NCI-H2196 (cell line): ENCODE measurements around the gene S100A13.
A peak's percentile ranks its signal among the peaks of the same experiment; 100 is the strongest.

Experiments used
- DNase-seq: peaks from one replicate; lab custom pipeline; 2025; ENCODE audit not compliant: unreplicated experiment; lab: John Stamatoyannopoulos, UW

The S100A13 gene

DNA sequence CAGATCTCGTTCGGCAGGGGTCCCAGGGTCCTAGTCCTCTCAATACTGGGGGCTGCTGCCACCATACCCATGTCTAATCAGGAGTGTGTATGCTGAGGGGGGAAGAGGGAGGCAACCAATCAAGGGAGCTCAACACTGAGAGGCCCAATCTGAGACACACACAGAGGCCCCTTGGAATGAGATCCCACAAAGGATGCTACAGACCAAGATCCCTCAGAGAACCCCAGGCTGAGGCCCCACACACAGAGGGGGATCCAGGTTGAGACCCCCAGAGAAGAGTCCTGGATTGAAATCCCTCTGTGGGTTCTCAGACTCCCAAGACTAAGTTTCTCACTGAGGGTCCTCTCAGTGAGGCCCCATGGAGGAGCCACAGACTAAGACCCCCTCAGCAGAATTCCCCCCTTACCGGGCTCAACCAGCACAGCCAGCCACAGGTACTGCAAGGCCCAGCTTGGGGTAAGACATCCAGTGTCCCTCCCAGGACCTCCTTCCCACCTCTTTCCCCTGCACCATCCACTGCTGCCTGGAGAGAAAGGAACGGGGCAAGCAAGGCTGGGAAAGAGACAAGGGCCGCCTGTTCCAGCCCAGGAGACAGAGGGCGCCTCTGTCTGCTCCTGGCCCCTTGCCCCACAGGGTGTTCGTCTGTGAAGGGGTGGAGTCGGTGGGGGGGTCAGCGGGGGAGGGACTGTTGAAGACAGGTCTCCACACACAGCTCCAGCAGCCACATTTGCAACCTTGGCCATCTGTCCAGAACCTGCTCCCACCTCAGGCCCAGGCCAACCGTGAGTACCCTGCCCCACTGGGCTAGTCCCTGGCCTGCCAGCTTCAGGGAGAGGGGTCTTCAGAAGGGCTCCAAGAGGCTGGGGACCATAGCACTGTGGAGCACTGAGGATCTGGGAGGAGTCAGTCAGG is 666 bp upstream of the S100A13 start, which contains the start of gene S100A1:
S100A1 (plus strand) TSS at position 720 of the 912 bp plus-strand sequence. CDS start 2,088 bp downstream, outside the sequence.
- DNase-seq: peak; percentile 6

DNA sequence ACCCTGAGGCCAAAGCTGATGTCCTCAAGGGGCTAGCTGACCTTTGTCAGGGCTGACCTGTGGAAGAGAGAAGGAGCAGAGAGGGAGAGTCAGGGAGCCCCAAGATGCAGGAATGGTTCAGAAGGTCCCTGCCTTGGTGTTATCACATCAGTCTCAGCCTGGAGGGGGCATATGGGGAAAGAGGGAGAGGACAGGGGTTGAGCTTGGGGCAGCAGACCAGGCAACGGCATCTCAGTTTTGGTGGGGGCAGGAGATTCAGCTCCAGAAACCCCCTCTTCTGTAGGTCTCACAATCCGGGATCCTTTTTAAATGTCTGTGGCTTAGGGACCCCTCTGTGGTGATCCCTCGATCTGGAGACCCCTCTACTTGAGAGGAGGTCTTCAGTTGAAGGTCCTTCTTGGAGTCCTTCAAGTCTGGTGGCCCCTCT is 815 bp downstream of the S100A13 start:
- no peak for DNase-seq

DNA sequence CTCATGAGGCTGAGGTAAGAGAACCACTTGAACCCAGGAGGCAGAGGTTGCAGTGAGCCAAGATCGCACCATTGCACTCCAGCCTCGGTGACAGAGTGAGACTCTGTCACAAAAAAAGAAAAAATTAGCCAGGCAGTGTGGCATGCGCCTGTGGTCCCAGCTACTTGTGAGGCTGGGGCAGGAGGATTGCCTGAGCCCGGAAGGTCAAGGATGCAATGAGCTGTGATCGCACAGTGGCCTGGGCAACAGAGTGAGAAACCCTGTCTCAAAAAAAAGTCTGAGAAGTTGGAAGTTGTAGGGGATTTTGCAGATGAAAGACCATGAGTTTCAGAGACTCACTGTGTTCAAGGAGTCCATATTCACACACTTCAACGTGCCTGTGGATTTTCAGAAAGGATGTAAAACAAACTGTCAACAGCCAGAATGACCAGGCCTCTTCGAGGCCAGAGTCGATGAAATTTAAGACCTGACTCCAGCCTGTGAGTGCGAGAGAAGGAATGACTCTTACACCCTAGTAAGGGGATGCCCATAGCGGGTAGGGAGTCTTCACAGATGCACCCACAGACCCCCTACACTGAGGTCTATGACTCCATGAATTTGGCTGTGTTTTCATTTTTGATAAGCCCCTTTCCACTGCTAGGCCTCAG is 2.2 kb downstream of the S100A13 start:
- no peak for DNase-seq

DNA sequence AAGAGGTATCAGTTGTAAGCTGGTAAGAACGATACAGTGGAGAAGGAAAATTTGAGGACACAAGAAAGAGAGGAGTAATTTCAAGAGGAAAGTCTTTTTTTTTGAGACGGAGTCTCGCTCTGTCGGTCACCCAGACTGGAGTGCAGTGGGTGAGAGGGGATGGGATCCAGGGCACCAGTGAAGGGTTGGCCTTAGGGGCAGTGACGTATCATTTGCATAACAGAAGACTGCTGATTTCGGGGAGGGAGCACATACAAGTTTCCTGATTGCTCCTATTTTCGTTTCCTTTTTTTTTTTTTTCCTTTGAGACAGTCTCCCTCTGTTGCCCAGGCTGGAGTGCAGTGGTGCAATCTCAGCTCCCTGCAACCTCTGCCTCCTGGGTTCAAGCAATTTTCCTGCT is 4.2 kb downstream of the S100A13 start:
- DNase-seq: no peak

DNA sequence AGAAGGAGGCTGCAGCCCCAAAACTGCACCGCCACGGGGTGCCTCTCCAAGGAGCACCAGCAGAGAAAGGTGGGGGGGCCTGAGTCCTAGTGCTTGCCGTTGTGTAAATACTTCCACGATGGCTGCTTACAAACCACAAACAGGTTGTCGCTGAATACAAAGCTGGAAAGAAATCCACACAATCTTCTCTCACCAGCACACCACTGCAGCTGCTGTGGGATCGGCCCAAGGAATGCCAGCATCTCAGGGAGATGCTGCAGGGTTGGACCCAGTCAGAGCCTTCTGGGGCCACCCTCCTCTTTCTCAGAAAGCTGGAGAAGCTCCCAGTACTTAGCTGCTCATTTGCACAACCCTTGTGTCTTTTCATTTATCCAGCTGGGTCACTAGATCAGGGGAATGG is 8.1 kb downstream of the S100A13 start:
- no peak for DNase-seq

DNA sequence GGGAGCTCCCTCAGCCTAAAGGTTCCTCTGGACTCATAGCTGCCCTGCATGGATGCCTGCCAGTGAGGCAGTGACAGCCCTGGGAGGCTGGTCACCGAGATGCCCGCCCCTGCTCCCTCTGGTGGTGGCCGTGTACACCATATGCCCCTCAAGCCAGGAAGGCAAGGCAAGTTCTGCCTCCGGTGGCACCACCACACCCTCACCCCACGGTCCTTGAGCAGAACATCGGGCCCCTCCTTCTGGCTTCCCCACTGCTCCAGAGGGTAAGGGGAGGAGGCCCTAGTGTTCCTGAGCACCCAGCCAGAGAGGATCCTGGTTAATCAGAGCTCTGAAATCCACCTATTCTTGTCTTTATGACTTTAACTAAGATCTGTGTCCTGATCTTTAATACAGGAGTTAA is 9.6 kb downstream of the S100A13 start:
- peak; percentile 55 for DNase-seq

DNA sequence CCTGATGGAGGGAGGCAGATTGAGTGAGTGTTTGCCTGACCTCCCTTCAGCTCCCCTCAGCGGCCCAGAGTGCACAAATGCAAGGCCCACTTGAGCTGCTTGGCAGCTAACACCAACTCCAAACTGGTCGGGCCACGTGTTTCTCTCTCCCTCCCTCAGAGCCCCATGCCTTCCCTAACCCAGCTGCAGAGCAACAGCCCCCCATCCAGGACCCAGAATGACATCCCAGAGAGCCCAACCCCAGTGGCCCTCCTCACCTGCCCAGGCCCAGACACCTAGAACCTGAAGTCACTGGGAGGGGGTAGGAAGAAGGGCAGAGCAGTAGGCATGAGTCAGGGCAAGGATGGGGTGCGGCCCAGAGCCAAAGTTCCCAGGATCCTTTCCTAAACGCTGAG is 10.4 kb downstream of the S100A13 start:
- no peak for DNase-seq

DNA sequence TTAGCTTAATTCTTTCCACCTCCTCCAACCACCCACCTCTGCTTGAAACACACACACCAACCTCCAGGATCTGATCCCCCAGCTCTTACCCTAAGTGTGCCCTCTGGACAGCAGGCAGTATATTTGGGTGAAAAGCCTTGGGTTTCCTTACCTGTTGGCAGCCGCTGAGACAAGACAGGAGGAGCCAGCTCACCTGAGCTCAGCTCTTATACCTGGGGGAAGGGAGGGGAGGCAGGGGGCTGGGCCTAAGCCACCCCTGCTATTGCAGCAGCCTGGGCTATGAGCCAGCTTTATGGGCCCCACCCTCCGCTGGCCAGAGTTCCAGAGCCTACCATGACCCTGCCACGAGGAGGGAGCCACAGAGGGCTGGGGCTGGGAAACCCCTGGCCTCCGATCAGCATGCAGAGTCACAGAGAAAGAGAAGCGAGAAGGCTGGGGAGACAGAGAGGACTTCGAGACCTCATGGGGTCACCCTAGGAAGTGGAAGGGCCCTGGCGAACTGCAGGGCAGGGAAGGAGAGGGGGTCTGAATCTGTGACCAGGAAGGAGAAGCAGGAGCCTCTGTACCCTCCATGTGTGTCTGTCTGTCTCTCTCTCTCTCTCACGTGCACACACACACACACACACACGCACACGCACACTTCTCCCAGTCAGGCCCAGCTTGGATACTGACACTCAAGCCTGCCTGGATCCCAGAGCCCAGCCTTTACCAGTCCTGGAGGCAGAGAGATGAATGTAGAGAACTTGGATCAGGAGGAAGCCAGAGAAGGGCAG is 11.0 kb downstream of the S100A13 start, which contains the start of gene S100A14:
S100A14 (minus strand) TSS at position 182 of the 773 bp plus-strand sequence. CDS start 467 bp downstream, outside the sequence.
- DNase-seq: peak; percentile 48

DNA sequence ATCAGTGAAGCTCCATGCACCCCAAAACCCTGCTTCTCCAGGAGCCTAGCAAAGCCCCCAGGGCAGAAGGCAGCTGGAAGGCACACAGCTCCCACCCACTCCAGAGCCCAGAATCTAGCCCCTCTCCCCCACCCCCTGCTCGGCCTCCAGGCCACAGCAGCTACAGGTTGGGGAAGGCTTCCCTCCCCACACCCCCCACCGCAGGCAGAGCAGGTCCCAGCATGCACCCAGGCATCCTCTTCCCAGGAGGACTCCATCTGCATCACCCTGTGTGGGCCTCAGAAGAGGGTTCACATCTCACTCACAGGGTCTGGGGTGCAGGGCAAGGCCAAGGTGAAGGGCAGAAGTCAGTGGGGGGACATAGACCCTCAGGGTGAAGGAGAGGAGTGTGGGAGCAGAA is 11.9 kb downstream of the S100A13 start:
- DNase-seq: no peak

DNA sequence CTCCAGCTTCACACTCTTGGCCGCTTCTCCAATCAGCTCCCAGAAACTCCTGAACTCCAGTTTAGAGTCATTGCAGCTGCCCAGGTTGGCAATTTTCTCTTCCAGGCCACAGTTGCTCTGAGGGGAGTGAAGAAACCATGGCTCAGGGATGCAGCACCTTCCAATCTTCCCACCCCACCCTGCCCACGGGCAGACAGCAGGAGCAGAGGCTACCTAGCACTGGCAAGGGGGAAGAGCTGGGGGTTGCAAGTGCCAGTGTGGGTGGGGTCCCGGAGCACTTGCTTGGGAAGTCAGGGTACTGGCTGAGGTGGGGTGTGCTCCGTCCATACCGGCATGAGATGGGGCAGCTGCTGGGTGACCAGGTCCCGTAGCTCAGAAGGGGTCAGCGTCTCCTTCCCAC is 12.4 kb downstream of the S100A13 start:
- DNase-seq: no peak

DNA sequence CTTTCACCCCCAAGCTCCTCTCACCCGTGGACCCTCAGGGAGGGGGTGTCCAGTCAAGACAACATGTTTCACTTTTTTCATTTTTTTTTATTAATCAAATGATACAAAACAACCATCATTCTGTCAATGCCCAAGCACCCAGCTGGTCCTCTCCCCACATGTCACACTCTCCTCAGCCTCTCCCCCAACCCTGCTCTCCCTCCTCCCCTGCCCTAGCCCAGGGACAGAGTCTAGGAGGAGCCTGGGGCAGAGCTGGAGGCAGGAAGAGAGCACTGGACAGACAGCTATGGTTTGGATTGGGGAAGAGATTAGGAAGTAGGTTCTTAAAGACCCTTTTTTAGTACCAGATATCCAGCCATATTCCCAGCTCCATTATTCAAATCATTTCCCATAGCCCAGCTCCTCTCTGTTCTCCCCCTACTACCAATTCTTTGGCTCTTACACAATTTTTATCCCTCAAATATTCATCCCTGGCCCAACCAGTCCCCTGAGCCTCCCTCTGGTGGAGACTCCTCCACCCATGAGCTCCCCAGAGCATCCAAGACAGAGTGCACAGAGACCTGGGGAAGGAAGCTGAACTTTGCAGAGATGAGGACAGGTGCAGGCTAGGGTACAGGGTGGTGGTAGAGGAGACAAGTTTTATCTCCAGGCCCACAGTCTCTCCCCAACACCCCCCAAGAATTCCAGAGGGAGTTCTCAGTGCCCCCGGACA is 13.0 kb downstream of the S100A13 start:
- DNase-seq: no peak

DNA sequence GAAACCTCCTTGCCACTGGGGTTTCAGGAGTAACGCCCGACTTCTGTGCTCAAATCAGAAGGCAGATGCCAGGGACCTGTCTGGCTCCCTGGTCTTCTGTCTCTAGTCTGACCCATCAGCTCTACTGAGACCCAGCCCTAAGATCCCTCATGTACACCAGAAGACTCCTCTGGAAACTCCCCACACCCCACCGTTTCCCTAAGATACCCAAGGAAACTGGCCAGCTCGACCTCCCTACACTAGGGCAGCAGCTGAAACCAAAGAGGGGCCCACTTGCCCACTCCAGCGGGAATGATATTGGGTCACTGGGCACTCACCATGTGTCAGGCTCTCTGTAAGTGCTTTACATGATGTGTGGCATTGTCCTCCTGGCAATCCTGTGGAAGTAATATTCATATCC is 13.9 kb downstream of the S100A13 start:
- no peak for DNase-seq

DNA sequence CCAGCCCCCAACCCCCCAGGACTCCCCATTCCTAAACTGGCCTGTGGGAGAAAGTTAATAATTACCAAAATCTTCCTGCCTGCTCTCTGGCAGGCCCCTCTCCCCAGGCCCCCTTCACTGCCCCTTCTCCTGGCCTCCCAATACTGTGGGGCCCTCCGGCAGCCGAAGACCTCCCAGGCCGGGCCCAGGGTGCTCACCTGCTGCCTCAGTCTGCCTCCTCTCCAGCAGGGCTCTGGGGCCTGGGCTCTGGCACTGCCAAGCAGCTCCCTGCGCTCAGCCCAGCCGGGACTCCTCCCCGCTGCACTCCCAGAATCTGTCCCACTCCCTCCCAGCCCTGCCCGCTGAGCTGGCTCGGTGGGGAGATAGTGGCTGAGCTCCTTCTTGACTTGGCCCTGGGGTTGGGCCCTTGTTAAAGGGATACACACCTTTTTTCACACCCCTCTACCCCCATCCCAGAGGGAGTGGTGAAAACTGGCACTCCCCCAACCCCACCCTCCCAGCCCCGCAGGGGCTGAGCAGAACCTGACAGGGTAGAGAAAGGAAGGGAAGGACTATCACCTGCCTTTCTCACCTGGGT is 14.5 kb downstream of the S100A13 start, which contains the start of gene S100A16:
S100A16 (minus strand) TSS at position 383 of the 577 bp plus-strand sequence. CDS start 4,986 bp downstream, outside the sequence.
- DNase-seq: no peak

DNA sequence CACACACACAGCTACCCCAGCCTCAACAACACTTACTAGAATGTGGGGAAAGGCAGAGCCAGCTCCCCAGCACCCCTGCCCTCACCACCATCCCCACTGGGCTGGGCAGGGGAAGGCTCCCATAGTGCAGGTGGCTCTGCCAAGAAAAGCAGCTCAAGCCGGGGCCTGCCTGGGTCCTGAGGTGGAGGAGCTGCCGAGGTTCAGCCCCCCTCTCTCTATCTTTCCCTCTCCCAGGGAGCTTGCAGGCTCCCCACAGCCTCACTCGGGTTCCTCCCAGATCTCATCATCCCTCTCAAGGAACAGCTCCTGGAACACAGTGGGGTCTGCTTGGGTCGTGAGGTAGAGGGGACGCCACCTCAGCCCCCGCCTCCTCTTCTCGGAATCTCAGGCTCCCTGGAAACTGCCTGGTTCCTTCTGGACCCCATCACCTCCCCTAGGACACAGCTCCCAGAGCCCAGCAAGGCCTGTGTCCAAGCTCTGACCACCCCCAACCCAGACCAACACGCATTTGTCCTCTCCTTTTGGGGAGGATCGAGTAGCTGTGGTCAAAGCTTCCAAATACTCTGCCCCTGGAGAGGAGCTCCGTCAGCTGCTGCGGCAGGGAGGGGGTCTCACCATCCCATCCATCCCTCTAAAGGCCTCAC is 15.1 kb downstream of the S100A13 start:
- DNase-seq: no peak

DNA sequence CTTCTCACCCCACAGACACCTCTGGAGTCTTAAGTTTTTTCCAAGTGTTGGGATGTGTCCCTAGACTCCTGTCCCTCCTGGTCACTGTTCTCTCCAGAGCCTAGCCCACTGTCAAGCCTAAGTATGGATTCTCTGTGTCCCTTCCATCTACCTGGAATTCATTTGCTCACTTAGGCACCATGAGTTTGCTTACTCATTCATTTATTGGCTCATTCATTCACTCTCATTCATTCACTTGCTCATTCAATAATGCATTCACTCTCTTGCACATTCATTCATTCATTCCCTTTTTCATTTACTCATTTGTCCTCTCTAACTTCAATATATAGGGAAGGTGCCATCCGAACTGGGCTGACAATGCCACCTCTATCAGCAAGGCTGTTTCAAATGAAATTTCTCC is 15.9 kb downstream of the S100A13 start:
- no peak for DNase-seq

DNA sequence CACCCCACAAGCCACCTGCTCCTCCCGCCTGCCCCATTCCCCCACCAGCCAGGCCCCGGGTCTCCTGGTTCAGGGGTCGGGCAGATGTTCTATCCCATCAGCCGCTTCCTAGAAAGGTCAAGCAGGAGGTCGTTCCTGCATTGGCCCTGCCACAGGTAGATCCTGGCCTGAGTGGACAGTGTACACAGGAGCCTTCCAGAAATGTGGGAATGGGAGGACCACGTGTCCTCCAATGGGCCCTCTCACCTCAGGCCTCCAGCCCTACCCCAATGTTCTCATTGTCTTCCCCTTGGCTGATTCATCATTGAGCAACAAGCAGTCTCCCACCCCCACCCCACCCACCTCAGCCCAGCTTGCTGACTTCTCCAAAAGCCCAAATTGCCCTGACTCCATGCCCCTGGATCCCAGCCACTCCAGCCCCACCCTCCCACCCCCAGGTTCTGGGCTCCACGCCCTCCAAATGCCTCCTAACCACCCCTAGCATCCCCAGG is 16.4 kb downstream of the S100A13 start:
- DNase-seq: no peak

DNA sequence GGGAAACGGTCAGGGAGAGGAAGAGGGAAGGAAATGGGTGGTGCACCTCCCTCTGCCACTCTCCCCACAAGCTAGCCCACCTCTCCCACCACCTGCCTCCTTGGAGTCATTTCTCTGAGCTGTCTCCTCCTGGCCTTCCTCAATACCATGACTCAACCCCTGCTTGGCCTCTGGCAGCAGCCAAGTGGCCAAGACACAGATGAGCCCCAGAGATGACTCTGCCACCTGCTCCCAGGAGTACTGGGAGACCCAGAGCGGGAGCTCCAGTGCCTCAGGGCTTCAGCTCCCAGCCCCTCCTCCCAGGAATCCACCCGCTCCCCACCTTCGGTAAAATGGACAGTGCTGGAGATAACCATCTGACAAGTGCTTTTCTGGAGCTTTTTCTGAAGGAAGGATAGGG is 17.0 kb downstream of the S100A13 start:
- DNase-seq: no peak

DNA sequence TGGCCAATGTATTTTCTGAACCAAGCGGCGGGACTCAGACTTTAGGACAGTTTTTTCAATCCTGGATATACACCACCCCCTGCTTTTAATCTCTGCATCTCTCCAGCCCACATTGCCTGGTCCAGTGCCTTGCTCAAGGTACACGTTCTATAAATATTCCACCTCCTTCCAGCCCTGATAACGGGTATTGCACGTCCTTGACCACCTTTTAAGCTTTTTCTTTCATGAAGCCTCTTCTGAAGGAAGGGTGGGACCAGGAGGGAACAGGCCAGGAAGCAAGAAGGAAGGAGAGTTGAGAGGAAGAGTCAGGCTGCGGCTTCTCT is 17.8 kb downstream of the S100A13 start:
- no peak for DNase-seq

DNA sequence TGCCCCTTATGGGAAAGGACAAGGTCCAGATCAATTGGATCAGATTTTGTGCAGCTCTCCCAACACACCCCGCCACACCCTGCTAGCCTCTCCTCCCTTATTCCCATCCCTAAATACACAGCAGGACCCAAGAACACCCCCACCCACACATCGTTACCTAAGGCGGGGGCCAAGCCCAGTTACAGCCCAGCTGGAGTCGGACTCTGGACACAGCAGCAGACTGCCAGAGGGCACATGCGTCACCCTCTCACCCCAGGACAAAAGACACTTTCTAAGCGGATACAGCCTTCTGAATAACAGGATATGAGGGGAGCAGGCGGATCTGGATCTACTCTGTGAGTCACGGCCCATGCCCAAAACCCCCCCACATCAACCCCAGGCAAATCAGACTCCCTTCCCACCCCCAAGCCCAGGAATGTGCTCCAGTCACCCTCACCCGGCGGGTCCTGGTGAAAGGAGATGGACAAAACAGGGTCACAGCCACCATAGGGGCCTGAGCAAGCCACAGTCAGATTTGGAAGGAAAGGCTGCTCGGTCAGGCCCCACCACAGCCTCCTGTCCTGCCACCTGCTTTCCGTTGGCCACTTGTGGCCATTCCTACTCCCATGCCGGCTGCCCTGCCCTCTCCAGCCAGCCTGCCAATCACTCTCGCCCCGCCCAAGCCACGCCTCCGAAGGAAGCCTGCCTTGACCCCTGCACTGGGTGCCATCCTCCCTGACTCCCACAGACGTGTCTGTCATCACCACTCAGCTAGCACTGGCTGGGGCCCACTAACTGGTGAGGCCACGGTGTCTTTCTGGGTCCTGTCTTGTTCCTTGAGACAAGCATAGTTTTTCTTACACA is 18.3 kb downstream of the S100A13 start:
- DNase-seq: no peak
